Panc1 (cell line): ENCODE data around the gene IGFL4. TPM values are rescaled to one million over a fixed set of nuclear protein-coding genes. Genes with fewer than 3 reads are reported as not detected.

ENCODE experiments used
- ATAC-seq: fragments of 200-7000 bp; cut with Tn5 transposase; 2 replicates; pipeline ENCODE4 v1.9.1; 2020; ENCODE audit warnings: mild to moderate bottlenecking, moderate library complexity
- BruUV-seq: library from RNA; stranded (reverse); fragments of 400-500 nt; replicated peaks from 2 replicates; lab custom pipeline; 2021; lab: Mats Ljungman, UMichigan
- CTCF ChIA-PET: fragments of 300-600 bp; sonication (Branson Sonifier 250); formaldehyde crosslinking; loops from one replicate; lab custom pipeline; 2022; ENCODE audit warnings: antibody characterized with exemption; lab: Charles Lee
- POLR2A ChIA-PET: fragments of 300-600 bp; sonication (Branson Sonifier 250); formaldehyde crosslinking; loops from one replicate; lab custom pipeline; 2022; ENCODE audit warnings: antibody characterized with exemption; lab: Charles Lee
- DNase-seq: peaks from one replicate; pipeline ENCODE4 v3.0.0-alpha.2; 2010; ENCODE audit warnings: low read depth, low spot score
- H3K27ac ChIP-seq: 2 replicates; pipeline ENCODE4 v1.5.1; 2011; ENCODE audit warnings: mild to moderate bottlenecking, low read length, inconsistent platforms
- H3K27me3 ChIP-seq: fragments of 200-500 bp; sonication (Bioruptor generic); 2 replicates; pipeline ENCODE4 v1.6.0; 2014; ENCODE audit warnings: low read length, inconsistent platforms; ENCODE audit not compliant: control insufficient read depth, insufficient read depth
- H3K36me3 ChIP-seq: fragments of 200-500 bp; sonication (Bioruptor generic); 2 replicates; pipeline ENCODE4 v1.5.1; 2014; ENCODE audit warnings: inconsistent platforms, mild to moderate bottlenecking, low read length, moderate library complexity; ENCODE audit not compliant: control insufficient read depth, insufficient read depth
- H3K4me1 ChIP-seq: 2 replicates; pipeline ENCODE4 v1.5.1; 2011; ENCODE audit warnings: inconsistent platforms, mild to moderate bottlenecking, low read length, moderate library complexity; ENCODE audit not compliant: control insufficient read depth, insufficient read depth
- H3K4me3 ChIP-seq, 2 experiments: 2 replicates each; pipeline ENCODE4 v1.5.1; 2011 to 2012; ENCODE audit warnings: low read depth in 2 of 2, low read length in 2 of 2, mild to moderate bottlenecking in 2 of 2, inconsistent platforms in 1 of 2, moderate library complexity in 1 of 2
- H3K9me3 ChIP-seq: fragments of 200-500 bp; sonication (Bioruptor generic); 2 replicates; pipeline ENCODE4 v1.5.1; 2014; ENCODE audit warnings: low read depth, mild to moderate bottlenecking, inconsistent platforms, low read length, moderate library complexity; ENCODE audit not compliant: control insufficient read depth, insufficient read depth
- POLR2AphosphoS5 ChIP-seq: IDR thresholded peaks from 2 replicates; pipeline ENCODE4 v1.6.1; 2012; ENCODE audit warnings: mild to moderate bottlenecking, low read depth, low read length, moderate library complexity
- SIN3A ChIP-seq: IDR thresholded peaks from 2 replicates; pipeline ENCODE4 v1.6.1; 2012; ENCODE audit warnings: low read depth, mild to moderate bottlenecking, low read length, moderate library complexity, borderline replicate concordance; ENCODE audit not compliant: insufficient read depth
- TCF7L2 ChIP-seq: IDR thresholded peaks from 2 replicates; pipeline ENCODE4 v1.6.1; 2011; ENCODE audit warnings: mild to moderate bottlenecking, low read depth, low read length, inconsistent platforms
- in situ Hi-C: cut with HindIII; loops from 2 replicates; pipeline ENCODE4 v1.10.0; 2016; ENCODE audit warnings: low sequenced_read_pairs, low pct_unique_long_range_greater_than_20kb
- intact Hi-C: fragments of 100-400 bp; cut with micrococcal nuclease; formaldehyde crosslinking; loops from one replicate; pipeline ENCODE4 v1.10.0; 2022; ENCODE audit not compliant: unreplicated experiment
- total RNA-seq: library from RNA; stranded (reverse); gene quantifications from one replicate; pipeline ENCODE4 v1.2.1, GENCODE V29; 2021; ENCODE audit not compliant: unreplicated experiment
- TF ChIP-seq, protein P1 (sequence below), 2 experiments: IDR thresholded peaks; 2 replicates each; pipeline ENCODE4 v1.6.1; 2011 to 2012; ENCODE audit warnings: low read depth in 2 of 2, control low read depth in 1 of 2, low read length in 1 of 2, mild to moderate bottlenecking in 1 of 2, moderate library complexity in 1 of 2; ENCODE audit not compliant: insufficient read depth in 1 of 2
- TF ChIP-seq, protein P2 (sequence below): fragments of 450-650 bp; IDR thresholded peaks from 2 replicates; pipeline ENCODE4 v1.5.1; 2017; ENCODE audit warnings: mild to moderate bottlenecking

The IGFL4 gene
- total RNA-seq, 1 experiment from 2014 or later = 0.39 TPM

DNA sequence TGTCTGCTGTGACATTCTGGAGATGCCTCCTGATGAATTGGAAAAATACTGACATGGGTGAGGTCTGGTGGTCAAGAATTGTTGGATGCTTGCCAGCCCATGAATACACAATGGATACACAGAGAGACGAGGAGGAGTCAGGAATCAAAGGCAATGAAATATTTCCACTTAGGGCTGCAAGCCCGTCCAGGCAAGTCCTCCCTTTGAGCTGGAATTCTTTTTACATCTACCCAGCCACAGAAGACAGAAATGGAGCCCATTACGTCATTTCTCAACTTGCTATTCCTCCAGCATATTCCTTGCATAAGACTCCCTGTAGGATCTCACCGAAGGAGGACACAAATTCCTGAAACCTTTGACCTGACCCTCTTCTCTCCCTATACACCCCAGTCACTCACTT, 15.7 kb upstream of the IGFL4 start:
- ATAC-seq (no peak), DNase-seq (no peak)
- ChIA-PET CTCF (no interaction called here), POLR2A (no interaction called here)
- intact Hi-C loops (no loop called here), in situ Hi-C loops (no loop called here)
- H3K27ac ChIP-seq = no peak overlapping the region
- BruUV-seq = no TSS peak
- H3K27me3 ChIP-seq = peaks cover 2% of the 10 kb centered on the region; the same call in 1 of the 2 replicates
- TF ChIP-seq, protein P1, sequence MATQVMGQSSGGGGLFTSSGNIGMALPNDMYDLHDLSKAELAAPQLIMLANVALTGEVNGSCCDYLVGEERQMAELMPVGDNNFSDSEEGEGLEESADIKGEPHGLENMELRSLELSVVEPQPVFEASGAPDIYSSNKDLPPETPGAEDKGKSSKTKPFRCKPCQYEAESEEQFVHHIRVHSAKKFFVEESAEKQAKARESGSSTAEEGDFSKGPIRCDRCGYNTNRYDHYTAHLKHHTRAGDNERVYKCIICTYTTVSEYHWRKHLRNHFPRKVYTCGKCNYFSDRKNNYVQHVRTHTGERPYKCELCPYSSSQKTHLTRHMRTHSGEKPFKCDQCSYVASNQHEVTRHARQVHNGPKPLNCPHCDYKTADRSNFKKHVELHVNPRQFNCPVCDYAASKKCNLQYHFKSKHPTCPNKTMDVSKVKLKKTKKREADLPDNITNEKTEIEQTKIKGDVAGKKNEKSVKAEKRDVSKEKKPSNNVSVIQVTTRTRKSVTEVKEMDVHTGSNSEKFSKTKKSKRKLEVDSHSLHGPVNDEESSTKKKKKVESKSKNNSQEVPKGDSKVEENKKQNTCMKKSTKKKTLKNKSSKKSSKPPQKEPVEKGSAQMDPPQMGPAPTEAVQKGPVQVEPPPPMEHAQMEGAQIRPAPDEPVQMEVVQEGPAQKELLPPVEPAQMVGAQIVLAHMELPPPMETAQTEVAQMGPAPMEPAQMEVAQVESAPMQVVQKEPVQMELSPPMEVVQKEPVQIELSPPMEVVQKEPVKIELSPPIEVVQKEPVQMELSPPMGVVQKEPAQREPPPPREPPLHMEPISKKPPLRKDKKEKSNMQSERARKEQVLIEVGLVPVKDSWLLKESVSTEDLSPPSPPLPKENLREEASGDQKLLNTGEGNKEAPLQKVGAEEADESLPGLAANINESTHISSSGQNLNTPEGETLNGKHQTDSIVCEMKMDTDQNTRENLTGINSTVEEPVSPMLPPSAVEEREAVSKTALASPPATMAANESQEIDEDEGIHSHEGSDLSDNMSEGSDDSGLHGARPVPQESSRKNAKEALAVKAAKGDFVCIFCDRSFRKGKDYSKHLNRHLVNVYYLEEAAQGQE (IDR thresholded peaks at IDR 0.05; ENCODE audit: insufficient read depth in 1 of 2, low read depth in 2 of 2, low read length in 1 of 2) = no peak
- TF ChIP-seq, protein P2, sequence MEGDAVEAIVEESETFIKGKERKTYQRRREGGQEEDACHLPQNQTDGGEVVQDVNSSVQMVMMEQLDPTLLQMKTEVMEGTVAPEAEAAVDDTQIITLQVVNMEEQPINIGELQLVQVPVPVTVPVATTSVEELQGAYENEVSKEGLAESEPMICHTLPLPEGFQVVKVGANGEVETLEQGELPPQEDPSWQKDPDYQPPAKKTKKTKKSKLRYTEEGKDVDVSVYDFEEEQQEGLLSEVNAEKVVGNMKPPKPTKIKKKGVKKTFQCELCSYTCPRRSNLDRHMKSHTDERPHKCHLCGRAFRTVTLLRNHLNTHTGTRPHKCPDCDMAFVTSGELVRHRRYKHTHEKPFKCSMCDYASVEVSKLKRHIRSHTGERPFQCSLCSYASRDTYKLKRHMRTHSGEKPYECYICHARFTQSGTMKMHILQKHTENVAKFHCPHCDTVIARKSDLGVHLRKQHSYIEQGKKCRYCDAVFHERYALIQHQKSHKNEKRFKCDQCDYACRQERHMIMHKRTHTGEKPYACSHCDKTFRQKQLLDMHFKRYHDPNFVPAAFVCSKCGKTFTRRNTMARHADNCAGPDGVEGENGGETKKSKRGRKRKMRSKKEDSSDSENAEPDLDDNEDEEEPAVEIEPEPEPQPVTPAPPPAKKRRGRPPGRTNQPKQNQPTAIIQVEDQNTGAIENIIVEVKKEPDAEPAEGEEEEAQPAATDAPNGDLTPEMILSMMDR = no peak
- TF ChIP-seq POLR2AphosphoS5 (no peak), SIN3A (no peak), TCF7L2 (no peak)
- H3K4me1 ChIP-seq = no peaks in the 10 kb centered on the region
- H3K4me3 ChIP-seq = no peak overlapping the region
- no peaks in the 10 kb centered on the region for H3K36me3 ChIP-seq
- no peaks in the 10 kb centered on the region for H3K9me3 ChIP-seq

DNA sequence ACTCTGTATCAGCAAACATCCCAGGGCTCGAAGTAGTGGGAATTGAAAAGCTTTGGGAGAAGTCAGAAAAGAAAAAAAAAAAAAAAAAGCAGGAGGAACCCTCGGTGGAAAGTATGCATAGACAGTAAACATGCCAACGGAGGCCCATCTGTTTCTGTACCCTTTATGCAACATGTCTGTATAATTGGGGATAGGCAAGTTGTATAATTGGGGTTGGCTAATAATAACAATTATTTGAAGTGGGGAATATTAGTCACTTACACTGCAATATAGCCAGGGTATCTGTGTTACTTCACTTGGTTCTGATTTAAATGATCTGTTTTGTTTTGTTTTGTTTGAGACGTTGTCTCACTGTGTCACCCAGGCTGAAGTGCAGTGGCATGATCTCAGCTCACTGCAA, 12.1 kb upstream of the IGFL4 start:
- DNase-seq (no peak), ATAC-seq (no peak)
- in situ Hi-C loops = no loop called here
- Histone ChIP-seq H3K4me3 (no peak overlapping the region), H3K4me1 (no peaks in the 10 kb centered on the region), H3K36me3 (no peaks in the 10 kb centered on the region), H3K27ac (no peak overlapping the region), H3K27me3 (no peaks in the 10 kb centered on the region), H3K9me3 (no peaks in the 10 kb centered on the region)
- TF ChIP-seq TCF7L2 = no peak
- TF ChIP-seq POLR2AphosphoS5 = no peak
- TF ChIP-seq SIN3A = no peak
- TF ChIP-seq, protein P2 = no peak
- TF ChIP-seq, protein P1 (IDR thresholded peaks at IDR 0.05; ENCODE audit: insufficient read depth in 1 of 2, low read depth in 2 of 2, low read length in 1 of 2) = no peak
- intact Hi-C loops = no loop called here
- no TSS peak for BruUV-seq
- ChIA-PET POLR2A (no interaction called here), CTCF (no interaction called here)
